Osteocyte (in vitro differentiated cells): Measurements from ENCODE around the gene MTCL1. TPM values are rescaled to one million over a fixed set of nuclear protein-coding genes. Genes with fewer than 3 reads are reported as not detected.
A peak's percentile ranks its signal among the peaks of the same experiment; 100 is the strongest.

Experiments
- DNase-seq: peaks from one replicate; pipeline ENCODE4 v3.0.0; 2021; ENCODE audit warnings: mixed read lengths; ENCODE audit not compliant: unreplicated experiment; ENCODE audit errors: extremely low spot score
- H3K27ac Mint-ChIP-seq: one replicate; pipeline ENCODE4 v1.8.0; 2021; ENCODE audit warnings: mild to moderate bottlenecking, mixed read lengths; ENCODE audit not compliant: unreplicated experiment
- H3K27me3 Mint-ChIP-seq: one replicate; pipeline ENCODE4 v1.8.0; 2021; ENCODE audit warnings: mixed read lengths; ENCODE audit not compliant: unreplicated experiment
- H3K36me3 Mint-ChIP-seq: one replicate; pipeline ENCODE4 v1.8.0; 2021; ENCODE audit warnings: mixed read lengths; ENCODE audit not compliant: unreplicated experiment
- H3K4me1 Mint-ChIP-seq: one replicate; pipeline ENCODE4 v1.8.0; 2021; ENCODE audit warnings: mixed read lengths; ENCODE audit not compliant: unreplicated experiment
- H3K4me3 Mint-ChIP-seq: one replicate; pipeline ENCODE4 v1.8.0; 2021; ENCODE audit warnings: mild to moderate bottlenecking, moderate library complexity, mixed read lengths; ENCODE audit not compliant: unreplicated experiment
- H3K9me3 Mint-ChIP-seq: one replicate; pipeline ENCODE4 v1.8.0; 2021; ENCODE audit warnings: mixed read lengths; ENCODE audit not compliant: unreplicated experiment
- CTCF ChIP-seq: fragments of 200-600 bp; sonication (generic); IDR thresholded peaks from 2 replicates; pipeline ENCODE4 v1.5.0; 2021; ENCODE audit warnings: antibody characterized with exemption, mild to moderate bottlenecking, moderate library complexity
- total RNA-seq: library from RNA; stranded (reverse); gene quantifications from 2 replicates; pipeline ENCODE4 v1.2.1, GENCODE V29; 2021

The MTCL1 gene
- total RNA-seq, 1 donor from 2014 or later, result 56.9 TPM

GRCh38 chr18:8662560-8663255 is 42.6 kb upstream of the MTCL1 start:
- H3K36me3 Mint-ChIP-seq, result no peaks in the 10 kb centered on the region
- no peaks in the 10 kb centered on the region for H3K9me3 Mint-ChIP-seq
- H3K4me1 Mint-ChIP-seq, result peaks cover 24% of the 10 kb centered on the region
- TF ChIP-seq CTCF, result no peak
- DNase-seq, result peak; percentile 76
- H3K27ac Mint-ChIP-seq, result no peak overlapping the region
- no peaks in the 10 kb centered on the region for H3K27me3 Mint-ChIP-seq
- no peak overlapping the region for H3K4me3 Mint-ChIP-seq

DNA sequence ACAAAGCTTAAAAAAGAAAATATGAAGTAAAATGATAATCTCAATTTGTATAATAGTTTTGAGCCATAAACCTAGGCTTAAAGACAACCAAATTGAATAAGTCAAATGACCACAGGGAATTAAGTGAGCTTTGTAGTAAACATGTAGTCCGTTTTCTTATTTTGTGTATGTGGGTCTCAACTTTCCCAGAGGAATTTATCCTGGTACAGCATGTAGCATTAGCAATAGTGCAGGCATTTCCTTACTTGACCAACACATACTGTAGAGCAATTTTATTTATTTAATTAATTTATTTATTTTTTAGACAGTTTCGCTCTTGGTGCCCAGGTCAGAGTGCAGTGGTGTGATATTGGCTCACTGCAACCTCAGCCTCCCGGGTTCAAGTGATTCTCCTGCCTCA is 37.5 kb upstream of the MTCL1 start:
- H3K36me3 Mint-ChIP-seq, result no peaks in the 10 kb centered on the region
- H3K4me3 Mint-ChIP-seq, result no peak overlapping the region
- no peaks in the 10 kb centered on the region for H3K27me3 Mint-ChIP-seq
- DNase-seq, result no peak
- peaks cover 2% of the 10 kb centered on the region for H3K4me1 Mint-ChIP-seq
- no peak for TF ChIP-seq CTCF
- H3K27ac Mint-ChIP-seq, result no peak overlapping the region
- no peaks in the 10 kb centered on the region for H3K9me3 Mint-ChIP-seq

DNA sequence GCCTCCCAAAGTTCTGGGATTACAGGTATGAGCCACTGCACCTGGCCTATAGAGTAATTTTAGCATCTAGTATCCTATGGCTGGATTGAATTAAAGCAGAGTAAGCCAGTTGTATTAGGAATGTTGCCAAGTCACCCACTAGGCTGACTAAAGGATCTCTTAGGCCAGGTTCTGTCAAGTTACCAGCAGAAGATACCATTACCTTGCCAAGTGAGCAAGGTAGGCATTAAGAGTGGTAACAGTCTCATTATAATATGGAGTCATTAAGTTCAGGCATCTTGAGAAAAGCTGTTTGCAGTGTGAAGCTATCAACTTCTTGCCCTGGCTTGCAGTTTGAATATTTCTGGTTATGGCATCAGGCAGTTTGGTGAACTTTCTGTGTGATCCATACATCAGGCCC is 37.0 kb upstream of the MTCL1 start:
- no peak overlapping the region for H3K27ac Mint-ChIP-seq
- H3K27me3 Mint-ChIP-seq, result no peaks in the 10 kb centered on the region
- H3K4me1 Mint-ChIP-seq, result peaks cover 3% of the 10 kb centered on the region
- no peak for DNase-seq
- TF ChIP-seq CTCF, result no peak
- H3K4me3 Mint-ChIP-seq, result no peak overlapping the region
- H3K9me3 Mint-ChIP-seq, result no peaks in the 10 kb centered on the region
- H3K36me3 Mint-ChIP-seq, result no peaks in the 10 kb centered on the region

DNA sequence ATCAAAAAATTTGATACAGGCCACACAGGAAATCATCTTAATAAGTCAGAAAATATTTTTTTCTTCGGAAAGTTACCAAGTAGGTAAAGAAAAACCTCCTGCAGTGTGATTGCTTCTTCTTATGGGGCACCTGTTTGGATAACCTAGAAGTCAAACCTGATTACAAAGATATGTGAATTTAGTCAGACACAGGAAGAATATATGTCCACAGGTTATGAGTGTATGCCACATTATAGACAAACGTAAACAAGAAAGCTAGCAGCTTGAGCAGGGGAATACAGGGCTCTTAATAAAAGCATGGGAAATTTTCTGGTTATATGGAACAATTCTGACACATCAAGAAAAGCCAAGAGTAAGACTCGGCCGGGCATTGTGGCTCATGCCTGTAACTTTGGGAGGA is 35.8 kb upstream of the MTCL1 start:
- no peaks in the 10 kb centered on the region for H3K27me3 Mint-ChIP-seq

More for the DNA sequence above, 35.8 kb upstream of the MTCL1 start:
- Mint-ChIP-seq H3K27ac (no peak overlapping the region), H3K4me1 (peaks cover 7% of the 10 kb centered on the region), H3K36me3 (no peaks in the 10 kb centered on the region), H3K9me3 (no peaks in the 10 kb centered on the region), H3K4me3 (no peak overlapping the region)
- TF ChIP-seq CTCF, result no peak
- no peak for DNase-seq
